Ascending aorta (tissue), 2 donors: ENCODE results near the gene DBF4B. TPM values are rescaled to one million over a fixed set of nuclear protein-coding genes. Genes with fewer than 3 reads are reported as not detected.

Source experiments
- DNase-seq, 2 donors: peaks; one replicate each; pipeline ENCODE4 v3.0.0-alpha.2; 2019; ENCODE audit warnings: low spot score in 2 of 2
- H3K27ac ChIP-seq, 2 donors: fragments of 200-600 bp; sonication (generic); one replicate each; pipeline ENCODE4 v1.5.1; 2016 to 2017; ENCODE audit warnings: mild to moderate bottlenecking in 1 of 2
- H3K27me3 ChIP-seq: fragments of 200-600 bp; sonication (generic); one replicate; pipeline ENCODE4 v1.5.1; 2017
- H3K36me3 ChIP-seq, 2 donors: fragments of 200-600 bp; sonication (generic); one replicate each; pipeline ENCODE4 v1.5.1; 2016
- H3K4me1 ChIP-seq, 2 donors: fragments of 200-600 bp; sonication (generic); one replicate each; pipeline ENCODE4 v1.5.1; 2016 to 2017; ENCODE audit warnings: mild to moderate bottlenecking in 1 of 2
- H3K4me3 ChIP-seq, 2 donors: fragments of 200-600 bp; sonication (generic); one replicate each; pipeline ENCODE4 v1.5.1; 2016 to 2017; ENCODE audit warnings: mild to moderate bottlenecking in 1 of 2
- H3K9me3 ChIP-seq, 2 donors: fragments of 200-600 bp; sonication (generic); one replicate each; pipeline ENCODE4 v1.5.1; 2016
- CTCF ChIP-seq, 3 experiments: fragments of 200-600 bp in 2 of 3; fragments of 450-650 bp in 1 of 3; sonication (generic) in 2 of 3; IDR thresholded peaks; one replicate each; pipeline ENCODE4 v1.5.1; 2016 to 2019; ENCODE audit warnings: antibody characterized with exemption in 3 of 3, mild to moderate bottlenecking in 1 of 3, moderate library complexity in 1 of 3
- intact Hi-C: fragments of 100-400 bp; cut with DNase I; formaldehyde crosslinking; loops from one replicate; pipeline ENCODE4 v1.15.1; 2023
- total RNA-seq: library from RNA; depleted of rRNA; stranded (reverse); fragments of >200 nt; gene quantifications from one replicate; pipeline ENCODE4 v1.1.0, GENCODE V29; 2016

The DBF4B gene
- total RNA-seq, 1 donor from 2014 or later: 9.7 TPM

GRCh38 chr17:44779211-44780025, 71.0 kb downstream of the DBF4B start:
- Histone ChIP-seq H3K4me1 (peaks cover 14 to 16% of the 10 kb centered on the region in 2 donors), H3K9me3 (no peaks in the 10 kb centered on the region), H3K27me3 (no peaks in the 10 kb centered on the region), H3K36me3 (no peaks in the 10 kb centered on the region), H3K4me3 (peak overlapping the region; percentile 36 to 57), H3K27ac (peak overlapping the region in 1 of 2 donors; percentile 35)
- intact Hi-C loops: loop anchor here (1.0 to 2.0 kb wide), 2 partner anchors 51 to 86 kb away; partner anchors contain the start of gene GJC1
- DNase-seq: peak in 1 of 2 donors; percentile 87
- peak; percentile 80 to 94 (median 86) for TF ChIP-seq CTCF (IDR thresholded peaks at IDR 0.05)

GRCh38 chr17:44780161-44780560, 71.7 kb downstream of the DBF4B start:
- H3K27ac ChIP-seq: peak overlapping the region in 1 of 2 donors; percentile 35
- H3K9me3 ChIP-seq: no peaks in the 10 kb centered on the region
- peaks cover 11 to 13% of the 10 kb centered on the region in 2 donors for H3K4me1 ChIP-seq
- H3K27me3 ChIP-seq: no peaks in the 10 kb centered on the region
- DNase-seq: no peak
- intact Hi-C loops: no loop called here
- H3K4me3 ChIP-seq: no peak overlapping the region
- no peaks in the 10 kb centered on the region for H3K36me3 ChIP-seq
- TF ChIP-seq CTCF (IDR thresholded peaks at IDR 0.05): no peak

GRCh38 chr17:44780845-44781480, 72.5 kb downstream of the DBF4B start:
- no peak for DNase-seq
- H3K4me3 ChIP-seq: no peak overlapping the region
- no peaks in the 10 kb centered on the region for H3K27me3 ChIP-seq
- no peaks in the 10 kb centered on the region for H3K9me3 ChIP-seq
- no peaks in the 10 kb centered on the region for H3K36me3 ChIP-seq
- intact Hi-C loops: no loop called here
- peaks cover 9 to 11% of the 10 kb centered on the region in 2 donors for H3K4me1 ChIP-seq
- TF ChIP-seq CTCF (IDR thresholded peaks at IDR 0.05): no peak
- peak overlapping the region in 1 of 2 donors; percentile 48 for H3K27ac ChIP-seq

GRCh38 chr17:44781551-44782325, 73.3 kb downstream of the DBF4B start:
- Histone ChIP-seq H3K36me3 (no peaks in the 10 kb centered on the region), H3K4me1 (peaks cover 4 to 6% of the 10 kb centered on the region in 2 donors), H3K9me3 (no peaks in the 10 kb centered on the region), H3K4me3 (no peak overlapping the region), H3K27ac (peak overlapping the region; percentile 48 to 50), H3K27me3 (no peaks in the 10 kb centered on the region)
- no peak for TF ChIP-seq CTCF (IDR thresholded peaks at IDR 0.05)
- intact Hi-C loops: no loop called here
- no peak for DNase-seq

- Histone ChIP-seq H3K36me3 (no peaks in the 10 kb centered on the region), H3K4me1 (peaks cover 9 to 11% of the 10 kb centered on the region in 2 donors), H3K27me3 (no peaks in the 10 kb centered on the region), H3K4me3 (no peak overlapping the region), H3K9me3 (no peaks in the 10 kb centered on the region), H3K27ac (peak overlapping the region; percentile 48 to 50)
- TF ChIP-seq CTCF (IDR thresholded peaks at IDR 0.05): no peak
- DNase-seq: no peak
- intact Hi-C loops: no loop called here
These were observed 73.9 kb downstream of the DBF4B start for GRCh38 chr17:44782326-44782850.
